Measurements from ENCODE around the gene PITPNB.

PITPNB gene

DNA sequence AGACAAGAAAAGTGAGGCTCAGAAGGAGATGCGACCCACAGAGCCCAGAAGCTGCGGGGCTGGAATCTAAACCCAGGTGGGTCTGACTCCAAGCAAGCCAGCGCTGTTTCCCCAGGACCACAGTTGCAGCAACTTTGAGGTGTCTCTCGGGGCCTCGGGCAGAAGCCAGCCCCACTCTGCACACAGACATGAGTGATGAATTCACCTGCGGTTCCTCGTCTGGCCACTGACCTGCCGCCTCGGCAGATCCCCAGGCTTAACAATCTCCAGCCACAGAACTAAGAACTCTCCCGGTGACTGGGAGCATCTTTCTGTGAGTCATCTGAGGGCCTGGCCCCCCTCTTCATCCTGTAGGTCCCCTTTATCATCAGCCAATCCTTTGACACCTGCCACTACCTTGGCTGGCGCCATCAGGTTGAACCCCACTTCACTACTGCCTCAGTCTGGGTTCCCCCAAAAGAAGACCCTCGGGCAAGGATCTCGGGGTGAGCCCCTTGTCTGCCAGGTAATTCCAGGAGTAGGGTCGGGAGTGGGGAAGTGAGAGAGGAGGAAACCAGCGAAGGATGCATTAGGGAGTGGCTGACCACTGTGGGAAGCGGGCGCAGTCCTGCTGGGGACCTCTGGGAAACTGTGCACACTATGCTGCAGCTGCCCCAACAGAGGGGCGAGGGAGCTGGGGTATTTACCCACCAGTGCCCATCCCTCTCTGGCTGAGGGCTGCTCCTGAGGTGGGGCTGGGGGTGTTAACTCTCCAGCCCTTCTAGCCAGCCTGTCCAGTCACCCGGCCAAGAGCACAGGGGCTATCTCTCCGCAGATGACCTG is 84.5 kb downstream of the PITPNB start:
- no peak for DNase-seq (ENCODE audit: low read depth in 2 of 2)

DNA sequence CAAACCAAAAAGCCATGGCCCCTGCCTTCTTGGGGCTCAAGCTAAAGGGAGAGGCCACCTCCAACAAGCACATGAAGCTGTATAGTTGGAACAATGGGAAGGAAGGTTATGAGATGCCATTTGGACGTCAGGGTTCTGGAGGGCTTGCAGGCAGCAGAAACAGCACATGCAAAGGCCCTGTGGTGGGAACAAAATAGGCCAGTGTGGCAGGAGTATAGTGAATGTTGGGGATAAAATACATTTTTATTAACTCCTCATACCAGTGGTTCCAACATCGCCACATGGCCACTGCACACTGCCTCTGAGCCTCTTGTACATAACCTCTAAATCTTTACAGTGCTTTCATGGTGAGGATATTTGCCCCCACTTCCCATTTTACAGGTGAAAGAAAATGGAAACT is 85.3 kb downstream of the PITPNB start:
- no peak for DNase-seq (ENCODE audit: low read depth in 2 of 2)

DNA sequence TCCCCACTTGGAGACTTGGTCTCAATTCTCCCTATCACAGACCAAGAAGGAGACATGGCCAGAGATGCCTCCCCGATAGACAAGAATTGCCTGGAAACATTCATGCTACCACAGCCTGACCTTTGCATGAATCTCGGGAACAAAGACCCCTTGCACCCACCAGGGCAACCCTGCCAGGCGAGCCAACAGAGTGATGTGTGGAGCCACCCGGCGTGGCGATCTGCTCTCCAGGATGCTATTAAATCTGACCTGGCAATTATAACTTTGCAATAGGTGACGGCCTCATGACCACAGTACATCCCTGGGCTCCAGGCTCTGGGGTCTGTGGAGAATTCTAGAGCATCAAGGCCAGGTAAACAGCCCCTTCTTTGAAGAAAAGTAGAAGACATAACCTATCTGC is 86.5 kb downstream of the PITPNB start:
- DNase-seq (ENCODE audit: low read depth in 2 of 2) = no peak

DNA sequence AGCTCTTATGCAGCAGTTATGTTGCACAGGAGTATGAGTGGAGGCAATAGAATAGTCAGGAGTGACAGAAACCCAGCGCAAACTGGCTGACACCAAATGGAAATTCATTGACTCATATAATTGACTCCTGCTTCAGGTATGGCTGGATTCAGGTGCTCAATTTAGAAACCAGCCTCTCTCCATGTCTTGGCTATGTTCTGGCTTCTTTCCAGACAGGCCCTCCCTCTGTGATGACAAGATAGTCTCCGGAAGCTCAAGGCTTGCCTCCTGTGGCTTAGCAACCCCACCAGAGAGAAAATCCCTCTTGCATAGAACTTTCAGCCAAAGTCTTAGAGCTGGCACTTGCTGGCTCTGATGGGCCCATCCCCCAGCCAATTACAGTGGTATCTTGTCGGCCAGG is 89.4 kb downstream of the PITPNB start:
- no peak for DNase-seq (ENCODE audit: low read depth in 2 of 2)

DNA sequence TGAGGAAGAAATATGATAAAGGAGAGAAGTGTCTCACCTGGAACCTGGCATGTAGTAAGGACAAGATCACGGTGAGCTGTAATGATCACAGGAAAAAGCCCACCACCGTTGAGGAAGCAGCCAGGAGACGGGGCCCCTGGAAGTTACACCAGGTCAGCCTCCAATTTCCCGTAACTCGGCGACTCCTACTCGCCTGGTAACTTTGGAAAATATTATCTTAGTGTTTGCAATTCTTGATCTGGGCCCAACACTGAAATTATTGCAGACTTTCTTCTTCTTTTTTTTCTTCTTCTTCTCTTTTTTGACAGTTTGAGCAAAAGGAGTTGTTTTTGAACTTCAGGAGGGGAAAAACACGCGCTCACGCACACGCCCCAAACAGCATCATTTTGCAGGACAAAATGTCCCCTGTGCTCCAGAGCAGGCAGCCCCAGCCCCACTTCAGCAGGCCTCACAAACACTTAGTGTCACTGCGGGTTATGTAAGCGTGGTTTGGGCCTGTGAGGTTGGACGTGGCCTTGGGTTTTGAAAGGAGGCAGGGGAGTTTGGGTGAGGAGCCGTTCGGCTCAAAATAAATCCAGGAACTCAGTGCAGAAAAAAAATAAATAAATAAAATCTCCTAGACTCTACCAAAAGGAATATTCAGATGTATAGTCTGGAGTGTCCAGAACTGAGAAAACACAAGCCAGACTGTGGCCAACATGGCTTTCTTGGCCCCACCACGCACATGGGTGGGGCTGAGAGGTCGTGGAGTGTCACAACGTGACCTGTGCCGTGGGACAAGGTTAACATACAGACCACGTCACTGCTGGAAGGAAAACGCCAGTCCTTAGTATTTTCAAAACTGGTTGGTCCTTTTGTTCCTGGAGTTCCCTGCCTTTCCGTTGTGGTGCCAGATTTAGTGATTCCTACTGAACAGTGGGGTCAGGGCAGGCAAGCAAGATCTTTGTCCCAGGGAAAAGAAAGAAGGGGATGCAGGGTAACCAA is 91.2 kb downstream of the PITPNB start:
- DNase-seq (ENCODE audit: low read depth in 2 of 2) = no peak

DNA sequence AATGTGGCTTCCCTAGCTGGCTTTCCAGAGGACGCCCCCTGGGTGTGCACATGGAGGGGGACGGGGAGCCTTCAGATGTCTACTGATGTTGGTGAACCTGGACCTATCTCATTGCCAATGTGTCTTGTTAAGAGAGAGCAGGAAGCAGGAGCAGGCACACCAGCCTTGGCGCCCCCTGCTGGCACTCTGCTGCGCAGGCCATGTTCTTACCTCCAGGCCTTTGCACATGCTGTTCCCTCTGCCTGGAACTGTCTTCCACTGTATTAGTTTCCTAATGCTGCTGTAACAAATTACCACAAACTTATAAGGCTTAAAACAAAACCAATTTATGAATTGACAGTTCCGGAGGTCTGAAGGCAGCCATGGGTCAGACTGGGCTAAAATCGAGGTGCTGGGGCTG is 93.9 kb downstream of the PITPNB start:
- DNase-seq (ENCODE audit: low read depth in 2 of 2) = peak in 1 of 2 donors; percentile 9

DNA sequence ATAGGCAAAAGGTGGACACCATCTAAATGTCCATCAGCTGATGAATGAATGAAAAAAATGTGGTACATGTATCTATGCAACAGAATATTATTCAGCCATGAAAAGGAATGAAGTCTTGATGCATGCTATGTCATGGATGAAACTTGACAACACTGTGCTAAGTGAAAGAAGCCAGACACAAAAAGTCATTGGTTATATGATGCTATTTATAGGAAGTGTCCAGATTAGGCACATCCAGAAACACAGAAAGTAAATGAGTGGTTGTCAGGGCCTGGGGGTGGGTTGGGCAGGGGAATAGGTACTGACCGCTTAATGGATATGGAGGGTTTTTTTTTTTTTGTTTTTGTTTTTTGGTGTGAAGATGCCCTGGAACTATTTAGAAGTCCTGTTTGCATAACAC is 95.8 kb downstream of the PITPNB start:
- DNase-seq (ENCODE audit: low read depth in 2 of 2) = no peak

DNA sequence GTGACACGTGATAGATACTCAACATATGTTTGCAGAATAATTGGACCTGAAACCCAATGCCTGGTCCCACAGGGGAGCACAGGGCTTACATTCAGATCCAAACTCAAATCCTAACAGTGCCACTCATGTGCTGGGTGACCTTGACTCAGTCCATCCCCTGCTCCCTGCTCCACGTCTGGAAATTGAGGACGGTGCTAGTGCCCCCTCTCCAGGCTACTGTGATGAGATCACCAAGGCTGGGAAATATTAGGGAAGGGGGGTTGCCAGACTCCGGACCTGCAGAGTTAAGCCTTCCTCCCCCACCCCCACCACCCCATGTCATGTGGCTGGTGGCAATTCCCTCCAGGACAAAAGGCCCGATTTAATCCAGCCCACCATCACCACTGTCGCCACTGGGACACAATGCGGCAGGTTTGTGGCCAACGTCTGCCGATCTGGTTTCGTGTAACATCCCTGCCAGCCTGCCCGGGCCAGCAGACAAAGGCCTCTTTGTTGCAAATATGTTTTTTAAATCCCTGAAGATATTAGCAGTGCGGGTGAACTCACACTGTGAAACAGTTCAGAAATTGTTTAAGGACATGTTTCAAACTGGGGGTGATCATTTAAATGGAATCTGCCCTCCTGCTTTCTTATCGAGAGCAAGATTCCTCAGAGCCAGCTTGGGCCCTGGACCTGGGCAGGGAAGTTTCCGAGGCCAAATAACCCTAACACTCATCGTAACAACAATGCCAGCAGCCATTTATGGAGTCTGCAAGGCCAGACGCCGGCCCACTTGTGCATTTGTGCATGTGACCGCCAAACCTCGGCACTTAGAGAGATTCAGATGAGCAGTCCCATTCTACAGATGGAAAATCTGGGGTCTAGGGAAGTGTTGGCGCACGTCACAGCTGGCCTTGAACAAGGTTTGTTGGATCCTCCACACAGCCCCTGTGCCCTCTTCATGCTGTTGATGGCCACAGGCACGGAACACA is 97.9 kb downstream of the PITPNB start:
- DNase-seq (ENCODE audit: low read depth in 2 of 2) = no peak

DNA sequence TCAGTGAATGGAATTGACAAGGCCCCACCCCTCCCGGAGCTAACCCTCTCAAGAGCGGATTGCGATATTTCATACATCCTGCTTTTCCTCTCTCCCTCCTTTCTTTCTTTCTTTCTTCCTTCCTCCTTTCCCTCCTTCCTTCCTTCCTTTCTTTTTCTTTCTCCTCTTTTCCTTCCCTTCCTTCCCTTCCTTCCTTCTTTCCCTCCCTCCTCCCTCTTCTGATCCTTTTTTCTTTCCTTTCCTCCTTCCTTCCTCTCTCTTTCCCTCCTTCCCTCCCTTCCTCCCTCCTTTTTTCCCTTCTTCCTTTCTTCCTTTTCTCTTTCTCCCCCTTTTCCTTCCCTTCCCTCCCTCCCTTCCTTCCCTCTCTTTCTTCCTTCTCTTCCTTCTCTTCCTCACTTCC is 102.5 kb downstream of the PITPNB start:
- DNase-seq (ENCODE audit: low read depth in 2 of 2) = no peak

DNA sequence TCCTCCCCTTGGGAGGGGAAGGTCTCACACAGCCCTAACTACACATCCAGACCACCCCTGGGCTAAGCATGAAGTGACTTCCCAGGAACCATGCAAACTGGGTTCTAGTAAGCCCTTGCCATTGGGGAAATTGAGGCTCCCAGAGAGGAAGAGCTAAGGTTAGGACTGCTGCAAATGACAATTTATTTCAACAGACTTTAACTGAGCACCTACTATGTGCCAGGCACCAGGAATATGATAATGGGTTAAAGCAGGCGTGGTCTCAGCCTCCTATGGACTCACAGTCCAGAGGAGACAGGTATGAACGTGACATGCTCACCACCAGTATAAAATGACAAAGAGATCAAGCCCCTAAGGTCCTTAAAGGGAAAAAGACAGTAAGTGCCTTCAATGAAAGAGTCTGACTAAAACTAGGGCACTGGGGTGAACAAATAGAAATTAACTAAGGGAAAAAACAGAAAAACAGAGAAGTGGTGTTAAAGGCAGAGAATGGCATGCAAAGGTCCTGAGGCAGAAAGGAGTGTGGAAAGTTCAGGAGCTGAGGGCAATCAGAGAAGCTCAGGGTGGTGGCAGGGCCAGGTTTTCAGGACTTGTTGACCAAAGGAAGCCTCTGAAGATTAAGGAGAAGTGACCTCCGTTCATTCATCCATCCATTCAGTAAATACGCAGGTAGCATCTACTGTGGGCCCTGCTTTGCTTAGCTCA is 103.1 kb downstream of the PITPNB start:
- DNase-seq (ENCODE audit: low read depth in 2 of 2) = no peak

DNA sequence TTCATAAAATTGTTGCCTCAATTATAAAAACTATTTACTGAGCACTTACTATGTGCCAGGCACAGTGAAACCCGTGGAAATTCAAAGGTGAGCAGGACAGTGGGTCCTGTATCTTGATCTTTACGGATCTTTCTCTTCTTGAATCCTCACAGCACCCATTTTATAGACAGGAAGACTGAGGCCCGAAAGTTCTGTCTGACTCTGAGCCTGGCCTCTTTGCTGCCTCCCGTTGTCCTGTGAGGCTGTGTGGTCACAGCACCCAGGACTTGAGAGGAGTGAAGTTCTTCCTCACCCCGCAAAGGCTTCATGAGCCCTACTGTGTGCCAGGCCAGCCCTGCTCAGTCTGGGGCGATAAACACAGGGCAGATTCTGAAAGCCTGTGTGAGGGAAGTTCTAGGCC is 104.1 kb downstream of the PITPNB start:
- no peak for DNase-seq (ENCODE audit: low read depth in 2 of 2)

DNA sequence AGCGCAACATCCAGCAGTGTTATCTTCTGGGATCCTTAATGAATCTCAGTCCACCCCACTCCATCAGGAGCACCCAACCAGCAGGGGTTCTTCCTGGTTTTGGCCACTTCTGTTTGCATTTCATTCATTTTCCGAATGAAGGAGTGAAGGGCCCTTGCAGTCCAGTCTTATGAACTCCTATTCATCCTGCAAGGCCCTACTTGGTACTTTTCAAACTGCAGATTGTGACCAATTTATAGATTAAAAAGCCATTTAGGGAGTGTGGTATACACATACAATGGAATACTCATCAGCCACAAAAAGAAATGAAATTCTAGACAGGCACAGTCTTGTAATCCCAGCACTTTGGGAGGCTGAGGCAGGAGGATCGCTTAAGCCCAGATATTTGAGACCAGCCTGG is 107.3 kb downstream of the PITPNB start:
- no peak for DNase-seq (ENCODE audit: low read depth in 2 of 2)

DNA sequence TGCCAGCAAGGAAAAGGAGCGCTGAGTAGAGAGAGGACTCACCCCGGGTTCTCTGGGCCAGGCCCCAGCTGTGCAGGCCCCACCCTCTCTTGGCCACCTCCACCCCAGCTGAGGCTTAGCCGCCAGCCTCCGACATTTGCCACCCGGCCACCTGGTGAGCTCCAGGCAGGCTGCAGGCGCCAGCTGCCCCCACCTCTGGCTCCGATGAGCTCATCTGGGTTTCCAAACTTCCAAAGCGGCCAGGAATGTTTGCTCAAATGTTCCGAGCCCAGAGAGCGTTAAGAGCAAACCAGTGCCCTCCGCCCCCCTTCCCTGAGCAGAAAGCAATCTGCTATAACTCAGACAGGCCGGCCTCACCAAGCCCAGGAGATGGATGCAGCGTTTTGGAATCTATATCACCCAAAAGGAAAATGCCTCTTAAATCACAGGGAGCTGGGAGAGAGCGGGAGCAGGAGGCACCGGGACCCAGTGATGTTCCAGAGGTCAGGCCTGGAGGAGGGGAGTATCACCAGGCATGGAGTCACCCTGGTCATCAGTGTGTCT is 108.4 kb downstream of the PITPNB start:
- no peak for DNase-seq (ENCODE audit: low read depth in 2 of 2)

DNA sequence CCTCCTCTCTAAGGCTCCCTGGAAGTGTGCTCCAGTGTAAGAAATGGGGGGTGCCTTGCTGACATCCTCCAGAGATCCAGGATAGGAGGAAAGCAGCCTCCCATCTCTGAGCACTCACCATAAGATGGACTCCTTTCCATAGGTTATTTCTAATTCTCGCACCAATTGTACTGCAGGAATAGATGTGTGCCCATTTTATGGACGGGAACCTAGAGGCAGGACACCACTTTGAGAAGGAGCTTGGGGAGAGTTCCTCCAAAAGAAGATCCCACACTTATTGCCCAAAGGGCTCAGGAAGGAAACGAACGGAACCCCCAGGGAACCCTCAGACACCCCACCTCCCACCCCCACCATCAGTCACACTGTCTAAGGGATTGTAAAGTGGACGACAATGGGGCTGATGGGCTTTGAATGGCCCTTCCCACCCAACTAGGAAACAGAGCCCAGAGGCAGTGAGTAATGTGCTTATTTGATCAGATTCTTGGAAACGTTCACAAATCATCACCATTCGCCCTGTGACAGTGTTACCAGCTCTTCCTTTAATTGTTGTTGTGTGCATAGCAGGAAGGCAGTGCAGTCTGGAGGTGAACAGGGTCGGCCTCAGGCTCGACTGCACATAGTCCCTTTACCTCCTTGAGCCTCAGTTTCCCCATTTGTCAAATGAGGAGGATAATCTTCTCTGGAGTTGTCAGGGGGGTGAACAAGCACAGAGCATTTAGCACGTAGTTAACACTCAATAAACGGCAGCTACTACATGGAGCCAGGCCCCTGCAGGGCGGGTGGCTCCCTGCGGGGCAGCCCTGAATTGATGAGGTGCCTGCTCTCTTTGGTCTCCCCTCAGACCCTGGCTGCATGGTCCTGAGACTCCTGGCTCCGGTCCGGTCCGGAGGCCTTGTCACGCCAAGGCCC is 109.1 kb downstream of the PITPNB start:
- DNase-seq (ENCODE audit: low read depth in 2 of 2) = no peak

DNA sequence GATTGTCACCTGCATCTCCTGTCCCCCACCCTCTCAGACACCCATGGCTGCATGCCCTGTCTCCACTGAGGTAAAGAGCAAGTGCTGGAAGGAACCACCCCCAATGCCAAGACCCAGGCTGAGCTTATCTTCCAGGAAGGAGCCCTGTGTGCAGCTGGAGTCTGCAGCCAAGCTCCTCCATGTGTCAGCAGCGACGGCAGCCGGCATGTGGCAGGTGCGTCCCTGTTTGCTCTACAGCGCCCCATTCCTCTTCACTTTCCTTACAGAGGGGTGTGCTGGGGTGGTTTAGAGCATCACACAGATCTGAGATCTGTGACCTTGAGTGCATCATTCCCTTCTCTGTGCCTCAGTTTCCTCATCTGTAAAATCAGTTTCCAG is 109.8 kb downstream of the PITPNB start:
- DNase-seq (ENCODE audit: low read depth in 2 of 2) = no peak

DNA sequence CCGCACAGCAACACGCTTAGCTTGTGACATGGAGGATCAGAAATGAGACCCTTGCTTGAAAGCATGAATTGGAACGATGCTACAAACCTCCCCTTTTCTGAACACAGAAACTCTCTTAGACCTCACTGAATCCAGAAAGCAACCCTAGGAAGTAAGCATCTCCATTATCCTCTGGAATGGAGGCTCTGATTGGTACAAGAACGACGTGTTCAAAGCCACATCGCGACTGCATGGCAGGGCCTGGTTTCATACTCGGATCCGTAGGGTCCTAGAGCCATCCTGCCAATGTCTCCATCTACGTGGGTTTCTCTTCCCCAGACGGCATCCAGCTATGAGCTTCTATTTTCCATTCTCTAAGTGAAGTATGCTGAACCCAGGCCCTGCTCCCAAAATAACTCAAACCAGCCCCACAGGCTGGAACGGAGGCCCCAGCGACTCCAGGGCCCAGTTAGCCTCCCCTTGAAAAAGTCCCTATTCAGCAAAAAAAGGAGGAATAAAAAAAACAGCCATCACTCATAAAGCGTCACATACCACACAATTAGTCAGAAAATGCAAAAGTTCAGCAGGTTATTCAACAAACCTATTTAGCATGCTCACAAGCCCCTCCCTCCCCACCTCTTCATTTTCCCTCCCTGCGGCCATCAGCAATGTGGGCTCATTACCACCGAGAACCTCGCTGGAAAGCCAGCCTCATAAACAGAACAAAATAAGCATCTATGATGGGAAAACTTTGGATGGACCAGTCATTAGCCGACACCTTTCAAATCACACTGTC is 110.4 kb downstream of the PITPNB start:
- DNase-seq (ENCODE audit: low read depth in 2 of 2) = no peak

DNA sequence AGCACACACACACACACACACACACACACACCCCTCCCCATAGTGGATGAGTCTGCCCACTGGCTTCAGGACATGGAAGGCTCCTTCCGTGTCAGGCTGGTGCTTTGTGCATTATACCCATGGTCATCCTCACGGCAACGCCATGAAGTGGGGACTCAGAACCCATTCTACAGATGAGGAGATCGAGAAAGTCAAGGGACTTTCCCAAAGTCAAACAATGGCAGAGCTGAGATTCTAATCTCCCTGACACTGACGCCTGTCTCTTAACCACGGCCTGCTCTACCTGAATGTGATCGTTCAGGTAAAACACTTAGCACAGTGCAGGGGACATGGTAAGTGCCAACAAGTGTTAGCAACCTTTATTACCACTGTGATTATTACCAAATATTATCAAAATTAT is 113.2 kb downstream of the PITPNB start:
- no peak for DNase-seq (ENCODE audit: low read depth in 2 of 2)

DNA sequence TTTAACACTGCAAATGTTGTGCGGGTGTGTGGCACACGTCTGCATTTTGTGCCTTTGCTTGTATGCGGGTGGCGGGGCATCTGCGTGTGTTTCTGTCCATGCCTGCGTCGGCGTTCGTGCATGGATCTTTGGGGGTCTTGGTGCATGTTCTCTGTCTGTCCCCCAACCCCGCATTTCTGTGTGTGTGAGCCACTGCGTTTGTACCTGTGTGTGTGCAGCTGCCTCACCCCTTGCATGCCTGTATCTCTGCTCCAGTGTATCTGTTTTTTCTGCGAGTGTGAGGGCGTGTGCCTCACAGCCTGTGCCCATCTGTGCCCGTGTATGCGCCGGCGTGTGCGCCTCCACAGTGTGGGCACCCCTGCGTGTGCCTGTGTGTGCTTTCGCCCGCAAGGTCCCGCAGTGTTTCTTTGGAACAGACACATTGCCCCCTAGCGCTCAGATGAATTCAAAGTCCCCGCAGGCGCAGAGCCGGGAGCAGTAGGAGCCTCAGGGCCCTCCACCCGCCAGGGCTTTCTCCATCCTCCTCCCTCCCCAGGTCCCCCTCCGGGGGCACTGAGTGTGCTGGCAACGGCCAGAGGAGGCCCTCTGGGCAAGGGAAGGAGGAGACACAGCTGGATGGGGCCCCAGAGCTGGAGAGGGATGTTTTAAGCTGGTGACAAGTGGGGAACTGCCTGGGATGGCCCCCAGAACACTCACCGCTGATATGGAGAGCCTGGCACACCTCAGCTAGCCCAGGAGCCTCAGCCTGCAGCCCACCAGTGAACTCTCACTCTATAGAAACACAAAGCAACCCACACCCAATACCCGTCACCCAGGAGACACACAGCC is 114.4 kb downstream of the PITPNB start:
- DNase-seq (ENCODE audit: low read depth in 2 of 2) = peak; percentile 30 to 39
